Glutamatergic neuron (in vitro differentiated cells): Measurements from ENCODE around the gene INF2. TPM values are rescaled to one million over a fixed set of nuclear protein-coding genes. Genes with fewer than 3 reads are reported as not detected.

Experiments
- DNase-seq: peaks from one replicate; pipeline ENCODE4 v3.0.0; 2022
- H3K27ac Mint-ChIP-seq: one replicate; pipeline ENCODE4 v1.8.0; 2020; ENCODE audit warnings: mild to moderate bottlenecking, mixed read lengths, inconsistent platforms; ENCODE audit not compliant: unreplicated experiment
- H3K27me3 Mint-ChIP-seq: one replicate; pipeline ENCODE4 v1.8.0; 2020; ENCODE audit warnings: mild to moderate bottlenecking, moderate library complexity, mixed read lengths, inconsistent platforms; ENCODE audit not compliant: unreplicated experiment
- H3K36me3 Mint-ChIP-seq: one replicate; pipeline ENCODE4 v1.8.0; 2020; ENCODE audit warnings: mild to moderate bottlenecking, mixed read lengths, inconsistent platforms; ENCODE audit not compliant: unreplicated experiment
- H3K4me1 Mint-ChIP-seq: one replicate; pipeline ENCODE4 v1.8.0; 2020; ENCODE audit warnings: mild to moderate bottlenecking, low read depth, mixed read lengths, inconsistent platforms; ENCODE audit not compliant: unreplicated experiment
- H3K4me3 Mint-ChIP-seq: one replicate; pipeline ENCODE4 v1.8.0; 2020; ENCODE audit warnings: mild to moderate bottlenecking, mixed read lengths, inconsistent platforms; ENCODE audit not compliant: unreplicated experiment
- H3K9me3 Mint-ChIP-seq: one replicate; pipeline ENCODE4 v1.8.0; 2020; ENCODE audit warnings: mild to moderate bottlenecking, moderate library complexity, mixed read lengths, inconsistent platforms; ENCODE audit not compliant: unreplicated experiment
- CTCF ChIP-seq: fragments of 200-600 bp; sonication (generic); IDR thresholded peaks from one replicate; pipeline ENCODE4 v1.5.0; 2021; ENCODE audit not compliant: partially characterized antibody, unreplicated experiment
- total RNA-seq: library from RNA; stranded (reverse); fragmentation: NEBNext Ultra II Directional; extraction: Animal tissue kit (Norgen Biotek cat#: 25700); gene quantifications from one replicate; pipeline ENCODE4 v1.2.1, GENCODE V29; 2021; ENCODE audit not compliant: unreplicated experiment

The INF2 gene
- total RNA-seq, 1 donor from 2014 or later, result 11.8 TPM

DNA sequence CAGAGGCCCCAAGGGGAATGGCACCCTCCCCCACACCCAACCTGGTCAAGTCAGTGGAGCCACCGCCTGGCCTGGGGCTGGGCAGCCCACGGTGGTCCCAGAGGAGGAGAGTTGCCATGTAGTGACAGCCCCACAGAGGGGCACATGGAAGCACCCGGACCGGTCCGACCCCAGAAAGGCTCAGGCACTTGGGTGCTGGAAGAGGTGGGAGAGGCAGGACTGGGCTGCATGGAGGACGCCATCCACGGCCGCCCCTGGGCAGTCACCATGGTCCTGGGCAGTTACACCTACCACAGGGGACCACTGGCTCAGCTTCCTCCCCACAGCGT, 46.9 kb upstream of the INF2 start:
- TF ChIP-seq CTCF, result no peak
- Mint-ChIP-seq H3K9me3 (peaks cover 7% of the 10 kb centered on the region), H3K27ac (no peak overlapping the region), H3K36me3 (peaks cover 11% of the 10 kb centered on the region), H3K27me3 (peaks cover 4% of the 10 kb centered on the region), H3K4me3 (no peak overlapping the region), H3K4me1 (peaks cover 2% of the 10 kb centered on the region)
- no peak for DNase-seq

GRCh38 chr14:104643306-104643705, 46.1 kb upstream of the INF2 start:
- Mint-ChIP-seq H3K9me3 (peaks cover 5% of the 10 kb centered on the region), H3K4me1 (peaks cover 2% of the 10 kb centered on the region), H3K27ac (no peak overlapping the region), H3K4me3 (no peak overlapping the region), H3K36me3 (peaks cover 11% of the 10 kb centered on the region), H3K27me3 (peaks cover 4% of the 10 kb centered on the region)
- DNase-seq, result no peak
- no peak for TF ChIP-seq CTCF

DNA sequence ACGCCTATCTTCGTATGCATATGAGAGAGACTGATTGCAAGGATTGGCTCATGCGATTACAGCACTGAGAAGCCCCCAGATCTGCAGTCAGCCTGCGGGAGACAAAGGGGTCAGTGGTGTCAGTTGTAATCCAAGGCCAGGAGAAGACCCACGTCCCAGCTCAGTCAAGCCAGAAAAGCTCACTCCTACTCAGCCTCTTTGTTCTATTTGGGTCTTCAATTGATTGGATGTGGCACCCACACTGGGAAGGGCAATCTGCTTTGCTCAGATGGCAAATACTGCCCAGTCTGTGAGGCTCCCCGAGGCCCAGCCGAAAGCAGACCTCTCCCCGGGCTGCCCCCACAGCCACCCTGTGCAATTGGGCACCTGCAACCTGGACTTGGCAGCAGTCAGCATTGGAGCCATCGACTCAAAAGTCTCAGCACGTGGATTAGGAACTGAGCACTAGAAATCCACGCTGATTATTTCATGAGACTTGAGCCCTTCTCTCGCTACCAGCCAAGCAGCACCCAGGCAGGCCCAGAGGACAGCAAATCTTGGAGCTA, 45.3 kb upstream of the INF2 start:
- Mint-ChIP-seq H3K4me1 (no peaks in the 10 kb centered on the region), H3K27ac (no peak overlapping the region), H3K9me3 (peaks cover 3% of the 10 kb centered on the region), H3K4me3 (no peak overlapping the region), H3K27me3 (peaks cover 4% of the 10 kb centered on the region), H3K36me3 (peaks cover 11% of the 10 kb centered on the region)
- TF ChIP-seq CTCF, result no peak
- DNase-seq, result no peak

DNA sequence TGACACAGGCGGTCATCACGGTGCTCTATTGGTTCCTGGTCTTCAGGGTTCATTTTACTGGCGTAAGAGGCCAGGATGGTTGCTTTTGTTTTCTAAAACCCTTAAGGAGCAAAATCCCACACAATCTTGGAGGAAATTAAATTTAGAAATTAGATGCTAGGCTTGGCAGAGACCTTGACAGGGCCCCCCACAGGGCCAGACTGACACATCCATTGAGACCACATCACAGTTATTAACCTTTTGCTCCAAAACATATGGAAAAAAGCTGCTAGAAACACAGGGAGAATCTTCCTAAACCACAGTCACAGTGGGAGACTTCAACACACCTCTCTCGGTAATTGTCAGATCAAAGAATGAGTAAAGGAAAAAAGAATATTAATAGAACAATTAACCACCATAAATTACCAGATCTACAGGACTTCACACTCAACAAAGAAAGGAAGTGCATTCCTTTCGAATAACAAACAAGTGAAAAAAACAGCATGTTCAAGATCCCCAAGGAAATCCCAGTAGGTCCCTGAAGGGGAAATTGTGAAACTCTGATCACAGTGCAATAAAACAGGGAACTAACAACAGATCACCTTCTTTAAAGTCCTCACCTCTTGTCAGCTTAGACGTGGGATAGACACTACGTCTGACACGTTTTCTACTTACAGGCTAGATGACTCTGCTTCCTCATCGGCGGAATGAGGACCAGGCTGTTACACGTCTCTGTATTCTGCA, 44.6 kb upstream of the INF2 start:
- Mint-ChIP-seq H3K36me3 (peaks cover 11% of the 10 kb centered on the region), H3K27me3 (peaks cover 2% of the 10 kb centered on the region), H3K4me3 (no peak overlapping the region), H3K9me3 (peaks cover 3% of the 10 kb centered on the region), H3K27ac (no peak overlapping the region), H3K4me1 (no peaks in the 10 kb centered on the region)
- no peak for TF ChIP-seq CTCF
- no peak for DNase-seq

- H3K36me3 Mint-ChIP-seq, result peaks cover 12% of the 10 kb centered on the region
- peaks cover 7% of the 10 kb centered on the region for H3K9me3 Mint-ChIP-seq
- H3K27ac Mint-ChIP-seq, result no peak overlapping the region
- DNase-seq, result no peak
- H3K4me1 Mint-ChIP-seq, result no peaks in the 10 kb centered on the region
- H3K4me3 Mint-ChIP-seq, result no peak overlapping the region
- TF ChIP-seq CTCF, result no peak
- H3K27me3 Mint-ChIP-seq, result peaks cover 5% of the 10 kb centered on the region
Observed at GRCh38 chr14:104647467-104648043, 41.9 kb upstream of the INF2 start.
